COR-L47 (cell line): ENCODE measurements around the gene LRP1B.
"Not testable (repeated sequence)": the region's sequence is repeated elsewhere in the genome, so short reads cannot be mapped to it uniquely, and the experiment has no call there.

Experiments
- DNase-seq: peaks from one replicate; lab custom pipeline; 2025; lab: John Stamatoyannopoulos, UW

Gene LRP1B

DNA sequence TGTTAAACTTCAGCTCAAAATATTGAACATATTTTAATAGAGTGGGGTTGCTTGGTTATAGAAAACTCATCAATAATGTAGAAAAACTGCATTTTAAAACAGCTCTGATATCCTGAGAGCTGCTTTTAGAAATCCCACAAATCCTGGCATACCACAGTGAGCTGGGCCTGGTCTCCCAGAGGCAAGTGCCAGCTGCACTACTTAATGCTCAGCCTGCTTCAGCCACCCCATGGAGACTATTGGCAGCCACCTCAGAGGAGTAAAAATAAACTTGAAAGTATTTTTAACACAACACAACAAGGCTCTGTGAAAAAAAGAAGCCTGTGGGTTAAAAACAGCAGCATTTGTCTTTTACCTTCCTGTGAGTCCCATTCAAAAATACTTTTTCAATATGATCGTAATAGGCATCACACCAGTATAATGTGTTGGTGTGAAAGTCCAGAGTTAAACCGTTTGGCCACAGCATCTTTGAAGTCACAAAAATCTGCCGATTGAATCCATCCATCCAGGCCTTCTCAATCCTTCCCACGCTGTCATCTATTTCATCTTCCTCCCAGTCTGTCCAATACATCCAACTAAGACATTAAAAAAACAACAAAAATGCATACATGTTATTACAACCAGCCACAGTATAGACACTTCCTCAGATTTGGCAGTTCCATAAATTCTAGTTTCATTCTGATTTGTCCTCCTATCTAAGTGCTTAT lies 1115.3 kb downstream of the LRP1B start:
- DNase-seq: peak; percentile 3

DNA sequence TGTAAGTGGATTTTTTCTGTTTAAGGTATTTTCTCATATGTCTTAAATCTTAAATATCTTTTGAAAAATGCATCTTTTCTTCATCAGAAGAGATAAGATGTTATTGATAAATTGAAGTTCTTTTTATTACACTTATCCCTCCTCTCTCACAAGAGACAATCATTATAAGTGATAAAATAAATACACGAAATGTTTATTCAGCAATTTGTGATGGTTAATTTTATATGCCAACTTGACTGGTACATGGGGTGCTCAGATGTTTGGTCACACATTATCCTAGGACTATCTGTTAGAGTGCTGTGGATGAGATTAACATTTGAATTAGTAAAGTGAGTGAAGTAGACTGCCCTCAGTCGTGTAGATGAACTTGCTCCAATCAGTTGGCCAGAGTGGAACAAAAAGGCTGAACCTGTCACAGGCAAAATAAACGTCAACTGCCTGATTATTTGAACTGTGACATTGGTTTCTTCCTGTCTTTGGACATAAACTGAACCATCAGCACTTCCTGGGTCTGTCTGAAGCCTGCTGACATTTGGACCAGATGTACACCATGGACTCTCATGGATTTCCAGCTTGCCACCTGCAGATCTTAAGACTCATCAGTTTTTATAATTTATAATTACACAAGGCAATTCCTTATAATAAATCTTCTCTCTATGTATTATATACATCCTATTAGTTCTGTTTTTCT lies 1126.7 kb downstream of the LRP1B start:
- no peak for DNase-seq

DNA sequence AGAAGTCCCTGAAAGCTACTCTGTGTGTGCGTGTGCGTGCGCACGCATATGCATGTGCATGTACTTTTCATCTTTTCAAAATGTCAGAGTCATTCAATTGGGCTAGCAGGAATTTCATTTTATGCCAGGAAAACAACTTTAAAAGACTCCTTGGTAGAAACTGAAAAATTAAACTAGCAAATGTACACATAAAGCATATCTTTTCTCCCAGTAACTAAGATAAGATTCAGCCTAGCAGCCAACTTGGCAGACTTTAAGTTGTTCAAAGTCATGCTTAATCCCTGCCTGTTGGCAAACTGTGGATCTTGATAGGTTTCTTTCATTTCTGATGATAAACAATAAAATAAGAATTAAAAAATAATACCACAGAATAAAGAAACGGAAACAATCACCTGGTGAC lies 1129.1 kb downstream of the LRP1B start:
- no peak for DNase-seq

DNA sequence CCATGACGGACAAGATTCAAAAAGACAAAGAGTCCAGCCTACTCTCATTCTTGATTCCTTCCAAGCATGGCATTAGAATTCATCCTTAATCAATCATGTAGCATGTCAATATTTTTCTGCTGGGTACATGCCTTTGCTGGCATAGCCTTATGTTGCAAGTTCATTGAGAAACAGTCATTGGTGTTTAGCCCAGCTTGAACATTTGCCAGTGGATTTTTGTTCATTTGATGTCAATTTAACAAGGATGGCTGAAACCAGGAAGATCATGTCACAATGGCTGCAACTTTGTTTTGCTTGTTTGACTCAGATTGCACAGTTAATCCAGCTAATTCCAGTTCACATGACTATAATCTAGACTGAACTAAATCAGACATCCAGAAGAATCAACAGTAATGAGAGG lies 1132.2 kb downstream of the LRP1B start:
- DNase-seq: no peak

- no peak for DNase-seq
These were observed 1132.8 kb downstream of the LRP1B start for GRCh38 chr2:140998017-140998416.

DNA sequence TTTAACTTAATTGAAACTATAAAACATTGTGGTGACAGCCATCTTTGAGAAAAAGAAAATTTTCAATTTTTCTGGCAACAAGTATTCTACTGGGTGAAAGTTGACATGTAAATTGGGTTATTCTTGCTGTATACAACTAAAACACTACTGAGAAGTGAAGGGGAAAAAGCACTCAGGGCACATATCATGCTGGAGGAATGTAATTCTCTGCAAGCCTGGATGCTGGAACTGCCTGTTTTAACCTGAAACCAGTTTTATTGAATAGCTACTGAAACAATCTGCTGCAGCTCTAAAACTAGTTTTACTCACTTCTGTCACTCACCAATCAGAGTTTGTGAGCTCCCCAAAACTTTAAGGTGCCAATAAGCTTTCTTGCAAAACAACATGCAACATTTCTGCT lies 1136.0 kb downstream of the LRP1B start:
- DNase-seq: no peak

DNA sequence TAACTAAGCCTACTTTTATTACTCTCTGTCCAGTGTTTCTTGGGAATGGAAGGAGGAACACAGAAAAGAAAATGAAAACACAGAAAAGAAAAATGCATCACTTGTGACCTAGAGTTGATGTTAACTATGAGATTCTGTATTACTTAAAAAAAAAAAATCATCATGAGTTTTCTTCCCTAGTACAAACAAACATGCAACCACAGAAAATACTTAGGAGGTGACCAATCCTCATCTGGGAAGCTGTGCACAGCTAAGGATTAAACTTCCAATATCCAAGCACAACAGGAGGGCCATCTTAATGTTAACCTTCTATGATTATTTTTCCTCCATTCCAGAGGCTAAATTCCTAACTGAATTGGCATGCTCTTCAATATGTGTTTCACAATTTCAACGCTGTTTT lies 1140.4 kb downstream of the LRP1B start:
- no peak for DNase-seq

DNA sequence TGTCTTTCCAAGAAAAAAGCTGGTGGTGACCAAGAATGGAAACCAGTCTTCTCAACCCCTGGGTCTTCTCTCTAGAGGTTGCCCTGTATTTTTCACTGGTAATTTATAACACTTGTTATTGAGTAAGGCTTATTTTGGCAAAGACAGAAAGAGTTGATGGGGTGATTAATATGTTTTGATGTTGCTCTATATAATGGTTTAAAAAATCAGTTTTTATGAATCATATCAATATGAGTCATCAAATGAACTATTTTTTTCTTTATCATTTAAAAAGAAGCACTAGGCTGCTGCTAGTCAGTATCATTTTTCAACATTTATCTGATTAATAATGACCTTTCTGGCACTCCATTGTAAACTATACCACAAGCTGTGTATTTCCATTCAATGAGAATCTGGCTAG lies 1142.2 kb downstream of the LRP1B start:
- DNase-seq: no peak

DNA sequence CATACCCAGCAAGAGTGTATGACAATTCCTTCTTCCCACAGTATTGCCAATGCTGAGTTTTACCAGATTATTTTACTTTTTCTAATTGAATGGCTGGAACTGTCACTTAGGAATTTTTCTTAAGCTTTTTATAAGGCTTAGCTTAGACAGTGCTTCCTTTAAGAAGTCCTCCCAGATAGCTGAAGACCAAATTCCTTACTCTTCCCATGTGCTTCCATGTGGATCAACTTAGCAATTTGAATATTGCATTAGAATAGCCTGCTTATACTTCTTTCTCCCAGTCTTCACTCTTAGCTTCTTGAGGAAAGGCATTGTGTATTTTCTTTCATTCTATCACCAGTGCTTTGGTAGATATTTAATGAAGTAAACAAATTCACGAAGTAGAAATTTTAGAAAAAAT lies 1144.4 kb downstream of the LRP1B start:
- no peak for DNase-seq

DNA sequence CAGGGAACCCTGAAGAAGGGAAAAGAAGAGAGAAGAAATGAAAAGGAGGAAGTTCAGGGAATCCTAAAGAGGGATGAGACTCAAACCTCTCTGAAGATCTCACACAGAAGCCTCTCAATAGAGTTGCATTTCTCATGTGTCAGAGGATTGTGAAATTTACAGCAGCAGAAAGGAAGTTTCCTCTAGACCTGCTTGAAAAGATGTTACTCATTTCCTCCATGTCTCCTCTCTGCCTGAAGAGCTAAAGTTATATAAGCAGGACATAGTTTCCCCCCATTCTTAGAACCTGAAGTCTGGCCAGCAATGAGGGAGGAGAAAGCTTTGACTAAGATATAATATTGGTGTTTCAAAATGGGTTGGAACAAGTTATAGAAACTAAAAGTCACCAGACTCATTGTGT lies 1155.6 kb downstream of the LRP1B start:
- no peak for DNase-seq

GRCh38 chr2:140972724-140973123 lies 1158.1 kb downstream of the LRP1B start:
- no peak for DNase-seq

DNA sequence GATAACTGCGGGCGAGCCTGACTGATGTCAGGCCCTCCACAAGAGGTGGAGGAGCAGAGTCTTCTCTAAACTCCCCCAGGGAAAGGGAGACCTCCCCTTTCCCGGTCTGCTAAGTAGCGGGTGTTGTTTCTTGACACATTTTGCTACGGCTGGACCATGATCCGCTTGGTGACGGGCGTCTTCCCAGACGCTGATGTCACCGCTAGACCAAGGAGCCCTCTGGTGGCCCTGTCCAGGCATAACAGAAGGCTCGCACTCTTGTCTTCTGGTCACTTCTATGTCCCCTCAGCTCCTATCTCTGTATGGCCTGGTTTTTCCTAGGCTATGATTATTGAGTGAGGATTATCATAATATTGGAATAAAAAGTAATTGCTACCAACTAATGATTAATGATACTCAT lies 1166.5 kb downstream of the LRP1B start:
- DNase-seq: not testable (repeated sequence)

- no peak for DNase-seq
These were observed 1180.9 kb downstream of the LRP1B start for GRCh38 chr2:140949932-140950331.

GRCh38 chr2:140947236-140947635 lies 1183.6 kb downstream of the LRP1B start:
- DNase-seq: no peak

DNA sequence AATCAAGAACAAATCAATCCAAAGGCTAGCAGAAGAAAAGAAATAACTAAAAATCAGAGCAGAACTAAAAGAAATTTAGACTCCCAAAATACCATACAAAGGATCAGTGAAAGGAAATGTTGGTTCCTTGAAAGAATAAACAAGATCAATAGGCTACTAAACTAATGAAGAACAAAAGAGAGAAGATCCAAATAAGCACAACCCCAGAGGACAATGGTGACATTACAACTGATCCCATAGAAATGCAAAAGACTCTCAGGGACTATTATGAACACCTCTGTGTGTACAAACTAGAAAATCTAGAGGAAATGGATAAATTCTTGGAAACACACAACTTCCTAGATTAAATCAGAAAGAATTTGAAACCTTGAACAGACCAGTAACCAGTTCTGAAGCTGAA lies 1186.9 kb downstream of the LRP1B start:
- DNase-seq: no peak

GRCh38 chr2:140942284-140942683 lies 1188.5 kb downstream of the LRP1B start:
- no peak for DNase-seq

GRCh38 chr2:140929849-140930248 lies 1201.0 kb downstream of the LRP1B start:
- DNase-seq: no peak

DNA sequence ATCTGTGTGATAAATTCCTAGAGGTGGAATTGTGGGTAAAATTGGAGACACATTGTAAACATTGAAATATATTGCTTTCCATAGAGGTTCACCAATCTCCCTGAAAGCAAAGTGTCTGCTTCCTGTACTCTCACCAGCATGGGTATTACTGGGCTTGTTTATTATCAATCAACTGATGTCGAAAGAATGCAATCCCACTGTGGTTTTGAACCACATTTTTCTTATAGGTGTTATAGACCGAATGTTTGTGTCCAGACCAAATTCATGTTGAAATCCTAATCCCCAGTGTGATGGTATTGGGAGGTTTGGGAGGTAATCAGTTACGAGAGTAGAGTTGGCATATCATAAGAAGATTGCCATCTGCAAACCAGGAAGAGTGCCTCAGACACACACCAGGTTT lies 1212.4 kb downstream of the LRP1B start:
- no peak for DNase-seq

DNA sequence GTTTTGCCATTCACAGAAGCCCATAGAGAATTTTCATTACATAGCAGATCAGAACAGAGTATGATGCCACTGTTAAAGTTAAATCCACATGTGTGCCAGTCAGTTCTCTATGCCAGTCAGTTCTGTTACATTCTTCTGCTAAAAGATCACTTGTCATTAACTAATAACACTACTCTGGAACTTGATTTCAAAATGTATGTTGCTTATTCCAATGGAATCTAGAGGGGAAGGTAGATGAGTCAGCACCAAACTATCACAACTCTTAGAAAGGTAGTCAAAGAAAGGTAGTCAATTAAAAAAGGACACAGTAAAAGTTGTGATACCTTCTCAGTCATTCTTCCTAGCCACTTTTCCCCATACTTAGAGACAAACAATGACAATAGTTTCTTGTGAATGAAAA lies 1214.4 kb downstream of the LRP1B start:
- no peak for DNase-seq

GRCh38 chr2:140910683-140911082 lies 1220.1 kb downstream of the LRP1B start:
- DNase-seq: no peak

DNA sequence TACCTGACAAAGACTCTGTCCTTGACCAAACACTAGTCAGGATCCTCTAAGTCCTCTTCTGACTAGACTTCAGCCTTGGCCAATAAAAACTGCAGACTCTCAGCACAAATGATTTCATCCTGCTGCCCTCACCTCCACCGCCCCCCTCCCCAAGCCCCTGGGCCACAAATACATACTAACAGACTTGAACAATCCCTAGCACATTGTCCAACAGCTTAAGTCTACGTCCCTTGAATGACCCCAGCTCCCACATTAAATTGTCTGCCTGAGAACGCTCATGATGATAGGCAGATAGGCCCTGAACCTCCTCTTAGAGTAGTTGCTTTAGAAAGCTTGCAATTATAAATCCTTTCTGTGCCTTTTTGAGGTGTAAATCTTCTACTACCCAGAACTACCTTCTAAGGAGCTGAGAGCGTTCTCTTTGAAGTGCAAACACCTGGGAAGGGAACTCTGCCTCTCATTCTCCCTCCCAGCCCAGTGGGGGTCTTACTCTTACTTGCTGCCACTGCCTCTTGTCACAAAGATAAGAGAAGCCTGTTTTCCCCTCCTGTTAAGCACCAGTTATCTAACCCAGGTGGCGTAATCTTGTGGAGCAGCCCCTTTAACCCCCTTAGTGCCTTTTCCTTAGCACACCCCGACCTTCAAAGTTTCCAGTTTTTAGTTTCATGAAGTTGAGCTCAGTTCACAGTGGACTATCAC lies 1225.6 kb downstream of the LRP1B start:
- DNase-seq: no peak

GRCh38 chr2:140895378-140895777 lies 1235.4 kb downstream of the LRP1B start:
- no peak for DNase-seq

DNA sequence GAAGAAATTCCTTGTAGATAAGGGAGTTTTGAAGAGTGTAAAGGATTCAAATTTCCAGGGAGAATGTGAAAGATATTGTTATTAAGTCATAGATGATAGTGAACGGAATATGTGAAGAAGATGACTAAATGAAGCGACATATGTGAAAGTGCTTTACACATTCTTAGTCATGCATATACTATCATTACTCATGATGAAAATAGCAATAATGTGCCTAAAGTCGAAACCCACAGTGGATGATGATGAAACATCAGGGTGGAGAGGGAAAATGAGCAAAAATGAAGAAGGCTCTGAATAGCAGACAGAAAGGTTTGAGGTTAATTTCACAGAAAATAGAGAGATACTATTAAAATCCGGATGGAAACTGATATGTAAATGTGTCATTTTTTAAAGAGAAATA lies 1237.1 kb downstream of the LRP1B start:
- no peak for DNase-seq
